Memory B cell (primary cell): ENCODE measurements around the gene PGP.

Experiments used
- ATAC-seq: fragments of 150-1000 bp; cut with Tn5 transposase; 2 replicates; pipeline ENCODE4 v1.10.0; 2021; ENCODE audit warnings: low read depth, mild to moderate bottlenecking, moderate library complexity
- DNase-seq, 2 donors: peaks; one replicate each; pipeline ENCODE4 v3.0.0; 2022; ENCODE audit warnings: low spot score in 2 of 2
- H3K27ac Mint-ChIP-seq: one replicate; pipeline ENCODE4 v1.8.0; 2022; ENCODE audit warnings: mild to moderate bottlenecking, moderate library complexity, mixed read lengths
- H3K27me3 Mint-ChIP-seq: one replicate; pipeline ENCODE4 v1.8.0; 2022; ENCODE audit warnings: mixed read lengths
- H3K36me3 Mint-ChIP-seq: one replicate; pipeline ENCODE4 v1.8.0; 2022; ENCODE audit warnings: mild to moderate bottlenecking, mixed read lengths
- H3K4me1 Mint-ChIP-seq: one replicate; pipeline ENCODE4 v1.8.0; 2022; ENCODE audit warnings: mixed read lengths
- H3K4me3 Mint-ChIP-seq: one replicate; pipeline ENCODE4 v1.8.0; 2022; ENCODE audit warnings: mild to moderate bottlenecking, moderate library complexity, mixed read lengths
- H3K9me3 Mint-ChIP-seq: one replicate; pipeline ENCODE4 v1.8.0; 2022; ENCODE audit warnings: mixed read lengths

PGP gene

DNA sequence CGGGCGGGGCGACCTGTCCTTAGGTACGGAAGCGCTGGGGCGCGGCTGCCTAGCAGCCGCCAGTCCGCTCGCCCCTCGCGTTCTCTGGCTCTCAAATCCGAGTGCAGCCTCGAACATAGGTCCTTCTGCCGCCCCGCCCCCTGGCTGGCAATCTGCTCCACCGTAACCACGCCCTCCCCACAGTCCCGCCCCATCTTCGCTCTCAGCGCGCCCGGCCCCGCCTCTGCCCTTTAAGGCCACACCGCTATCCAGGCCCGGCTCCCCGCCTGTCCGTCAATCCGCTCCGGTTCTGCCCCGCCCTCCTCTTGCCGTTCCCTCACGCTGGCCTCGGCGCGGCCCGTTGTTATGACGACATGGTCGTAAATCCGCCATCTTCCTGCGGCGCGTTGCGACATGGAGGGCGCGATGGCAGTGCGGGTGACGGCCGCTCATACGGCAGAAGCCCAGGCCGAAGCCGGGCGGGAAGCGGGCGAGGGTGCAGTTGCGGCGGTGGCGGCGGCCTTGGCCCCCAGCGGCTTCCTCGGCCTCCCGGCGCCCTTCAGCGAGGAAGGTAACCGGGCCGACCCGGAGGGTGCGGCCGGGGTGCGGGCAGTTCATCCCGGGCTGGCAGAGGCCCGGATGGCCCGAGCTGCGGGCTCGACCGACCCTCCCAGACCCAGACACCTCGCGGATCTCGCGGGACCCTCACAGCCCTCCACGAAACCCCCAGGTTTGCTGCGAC, 8.7 kb upstream of the PGP start, which contains the start of gene E4F1:
Gene E4F1, plus strand, starts transcription at position 371 of the 721 bp plus-strand sequence. Its CDS starts 23 bp downstream, at position 394.
- H3K27ac Mint-ChIP-seq: peak within 1 kb of the TSS; percentile 46
- H3K4me1 Mint-ChIP-seq: peaks cover 7% of the 10 kb centered on the region
- H3K9me3 Mint-ChIP-seq: no peaks in the 10 kb centered on the region
- H3K4me3 Mint-ChIP-seq: peak within 1 kb of the TSS; percentile 81
- no peaks in the 10 kb centered on the region for H3K27me3 Mint-ChIP-seq
- H3K36me3 Mint-ChIP-seq: peaks cover 2% of the 10 kb centered on the region
- peak; percentile 95 to 99 for DNase-seq
- peak; percentile 96 for ATAC-seq

DNA sequence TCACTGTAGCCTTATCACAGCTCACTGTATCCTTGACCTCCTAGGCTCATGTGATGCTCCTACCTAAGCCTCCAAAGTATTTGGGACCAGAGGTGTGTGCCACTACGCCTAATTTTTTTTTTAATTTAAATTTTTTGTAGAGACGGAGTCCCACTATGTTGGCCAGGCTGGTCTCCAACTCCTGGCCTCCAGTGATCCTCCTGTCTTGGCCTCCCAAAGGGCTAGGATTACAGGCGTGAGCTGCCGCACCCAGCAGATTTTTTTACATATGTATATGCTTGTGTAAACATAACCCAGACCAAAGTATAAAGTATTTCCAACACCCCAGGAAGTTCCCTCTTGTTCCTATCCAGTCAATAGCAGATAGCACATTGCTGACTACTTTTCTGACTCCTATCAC, 1.7 kb upstream of the PGP start:
- Mint-ChIP-seq H3K27me3 (no peaks in the 10 kb centered on the region), H3K36me3 (peaks cover 2% of the 10 kb centered on the region), H3K27ac (no peak overlapping the region), H3K4me3 (peak overlapping the region; percentile 90), H3K9me3 (no peaks in the 10 kb centered on the region), H3K4me1 (peaks cover 4% of the 10 kb centered on the region)
- ATAC-seq (no peak), DNase-seq (no peak)

GRCh38 chr16:2213817-2214718, 572 bp downstream of the PGP start:
- Mint-ChIP-seq H3K36me3 (peaks cover 2% of the 10 kb centered on the region), H3K27me3 (no peaks in the 10 kb centered on the region), H3K9me3 (no peaks in the 10 kb centered on the region), H3K4me1 (peaks cover 4% of the 10 kb centered on the region), H3K27ac (no peak overlapping the region), H3K4me3 (peak overlapping the region; percentile 68)
- no peak for DNase-seq
- ATAC-seq: peak; percentile 2

GRCh38 chr16:2212362-2213324, 2.0 kb downstream of the PGP start:
- no peak overlapping the region for H3K27ac Mint-ChIP-seq
- ATAC-seq: no peak
- peak overlapping the region; percentile 68 for H3K4me3 Mint-ChIP-seq
- DNase-seq: no peak
- no peaks in the 10 kb centered on the region for H3K27me3 Mint-ChIP-seq
- H3K9me3 Mint-ChIP-seq: no peaks in the 10 kb centered on the region
- H3K4me1 Mint-ChIP-seq: peaks cover 7% of the 10 kb centered on the region
- peaks cover 9% of the 10 kb centered on the region for H3K36me3 Mint-ChIP-seq

DNA sequence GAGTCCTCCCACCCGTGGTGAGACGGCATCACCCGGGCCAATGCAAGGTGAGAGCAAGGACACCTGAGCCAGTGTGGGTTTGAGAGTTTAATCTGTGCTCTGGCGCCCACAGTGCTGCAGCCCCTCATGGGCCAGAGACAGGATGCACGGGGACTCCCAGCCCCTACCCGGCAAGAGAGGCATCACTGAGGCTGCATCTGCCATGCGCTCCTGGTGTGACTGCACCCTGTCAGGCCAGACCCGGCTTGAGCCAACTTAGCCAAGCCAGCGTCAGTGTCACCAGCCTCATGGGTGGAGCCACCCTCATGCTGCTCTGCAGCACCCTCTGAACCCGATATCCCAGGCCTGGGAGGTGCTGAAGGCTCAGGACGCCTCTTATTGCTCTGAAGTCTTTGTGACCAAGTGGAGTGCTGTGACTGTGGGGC, 2.7 kb downstream of the PGP start:
- ATAC-seq (no peak), DNase-seq (no peak)
- Mint-ChIP-seq H3K4me3 (no peak overlapping the region), H3K27me3 (no peaks in the 10 kb centered on the region), H3K9me3 (no peaks in the 10 kb centered on the region), H3K27ac (no peak overlapping the region), H3K4me1 (peaks cover 11% of the 10 kb centered on the region), H3K36me3 (peaks cover 13% of the 10 kb centered on the region)

DNA sequence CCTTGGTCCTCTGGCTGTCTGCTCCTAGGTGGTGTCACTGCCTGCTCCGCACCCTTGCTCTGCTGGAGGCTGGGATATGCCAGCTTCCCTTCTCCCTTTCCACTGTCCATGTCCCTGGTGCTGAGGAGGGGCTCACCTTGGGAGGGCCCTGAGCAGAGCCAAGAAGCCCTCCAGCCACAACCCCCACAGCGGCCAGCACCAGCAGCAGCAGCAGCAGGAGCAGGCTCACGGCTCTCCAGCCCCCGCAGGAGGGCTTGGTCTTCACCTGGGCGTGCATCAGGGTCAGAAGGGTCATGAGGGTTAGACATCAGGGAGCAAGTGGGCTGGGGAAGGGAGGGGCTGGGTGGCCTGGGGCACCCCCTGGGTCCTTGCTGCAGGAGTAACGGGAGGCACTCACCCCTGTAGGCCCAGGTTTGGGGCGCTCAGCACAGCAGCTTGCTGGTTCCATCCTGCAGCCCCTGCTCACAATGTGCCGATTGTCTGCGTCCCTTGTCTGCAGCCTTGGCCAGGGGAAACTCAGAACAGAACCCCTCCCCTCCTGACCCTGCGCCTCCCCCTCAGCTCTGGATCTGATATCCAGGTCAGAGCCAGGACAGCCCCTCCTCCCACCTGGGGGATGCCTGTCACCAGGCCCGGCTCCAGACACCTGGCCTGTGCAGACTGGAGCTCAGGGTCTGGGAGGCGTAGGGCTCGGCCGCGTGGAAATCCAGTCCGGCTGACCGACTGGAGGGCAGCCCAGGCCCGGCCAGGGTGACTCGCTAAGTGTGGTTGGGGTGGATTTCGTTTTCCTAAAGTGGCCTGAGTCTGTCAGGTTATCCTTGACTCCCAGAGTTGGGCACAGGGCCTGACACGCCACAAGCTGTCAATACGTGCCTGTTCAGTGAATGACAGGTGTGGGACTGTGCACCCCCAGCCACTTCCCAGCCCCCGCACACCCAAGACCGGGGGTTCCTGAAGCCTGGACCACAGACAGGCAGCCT, 4.0 kb downstream of the PGP start, which contains the start of gene BRICD5:
Gene BRICD5, minus strand, starts transcription at position 478 of the 980 bp plus-strand sequence. Its CDS starts 30 bp downstream, at position 448.
- Mint-ChIP-seq H3K36me3 (peaks cover 13% of the 10 kb centered on the region), H3K4me1 (peaks cover 16% of the 10 kb centered on the region), H3K27ac (no peak within 1 kb of the TSS), H3K4me3 (no peak within 1 kb of the TSS), H3K9me3 (no peaks in the 10 kb centered on the region), H3K27me3 (no peaks in the 10 kb centered on the region)
- DNase-seq: no peak
- ATAC-seq: no peak

GRCh38 chr16:2210009-2210332, 4.7 kb downstream of the PGP start:
- H3K27me3 Mint-ChIP-seq: no peaks in the 10 kb centered on the region
- H3K4me1 Mint-ChIP-seq: peaks cover 16% of the 10 kb centered on the region
- DNase-seq: no peak
- no peaks in the 10 kb centered on the region for H3K9me3 Mint-ChIP-seq
- no peak for ATAC-seq
- H3K27ac Mint-ChIP-seq: no peak overlapping the region
- no peak overlapping the region for H3K4me3 Mint-ChIP-seq
- peaks cover 13% of the 10 kb centered on the region for H3K36me3 Mint-ChIP-seq

- H3K9me3 Mint-ChIP-seq: no peaks in the 10 kb centered on the region
Observed at GRCh38 chr16:2209258-2210008, 5.2 kb downstream of the PGP start.

GRCh38 chr16:2208772-2209171, 5.9 kb downstream of the PGP start:
- Mint-ChIP-seq H3K27ac (no peak overlapping the region), H3K9me3 (no peaks in the 10 kb centered on the region), H3K4me1 (peaks cover 21% of the 10 kb centered on the region), H3K4me3 (no peak overlapping the region), H3K27me3 (no peaks in the 10 kb centered on the region), H3K36me3 (peaks cover 13% of the 10 kb centered on the region)
- ATAC-seq (no peak), DNase-seq (no peak)

More at GRCh38 chr16:2209258-2210008, 5.2 kb downstream of the PGP start:
- Mint-ChIP-seq H3K27me3 (no peaks in the 10 kb centered on the region), H3K36me3 (peaks cover 13% of the 10 kb centered on the region), H3K4me1 (peaks cover 19% of the 10 kb centered on the region), H3K4me3 (no peak overlapping the region), H3K27ac (no peak overlapping the region)
- ATAC-seq (no peak), DNase-seq (no peak)

- DNase-seq (no peak), ATAC-seq (no peak)
- H3K4me3 Mint-ChIP-seq: no peak overlapping the region
- H3K36me3 Mint-ChIP-seq: peaks cover 12% of the 10 kb centered on the region
- no peaks in the 10 kb centered on the region for H3K27me3 Mint-ChIP-seq
- no peaks in the 10 kb centered on the region for H3K9me3 Mint-ChIP-seq
- no peak overlapping the region for H3K27ac Mint-ChIP-seq
- peaks cover 23% of the 10 kb centered on the region for H3K4me1 Mint-ChIP-seq
Observed at GRCh38 chr16:2208308-2208707, 6.3 kb downstream of the PGP start.

DNA sequence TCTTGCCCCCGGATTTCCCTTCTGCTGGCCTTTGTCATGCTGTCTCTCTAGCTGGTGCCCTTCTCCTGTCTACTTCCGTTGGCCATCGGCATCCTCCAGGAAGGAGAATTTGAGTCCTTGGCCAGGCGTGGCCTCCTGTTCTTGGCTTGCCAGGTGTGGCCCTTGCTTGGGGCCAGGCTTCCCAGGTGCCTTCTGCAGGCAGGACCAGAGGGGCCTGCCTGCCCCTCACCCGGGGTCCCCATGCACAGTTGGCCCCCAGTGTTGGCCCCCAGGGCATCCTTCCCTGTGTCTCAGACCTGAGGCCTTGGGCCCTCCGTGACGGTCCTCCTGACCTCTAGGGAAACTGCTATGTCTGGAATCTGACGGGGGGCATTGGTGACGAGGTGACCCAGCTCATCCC, 6.8 kb downstream of the PGP start:
- no peak for ATAC-seq

DNA sequence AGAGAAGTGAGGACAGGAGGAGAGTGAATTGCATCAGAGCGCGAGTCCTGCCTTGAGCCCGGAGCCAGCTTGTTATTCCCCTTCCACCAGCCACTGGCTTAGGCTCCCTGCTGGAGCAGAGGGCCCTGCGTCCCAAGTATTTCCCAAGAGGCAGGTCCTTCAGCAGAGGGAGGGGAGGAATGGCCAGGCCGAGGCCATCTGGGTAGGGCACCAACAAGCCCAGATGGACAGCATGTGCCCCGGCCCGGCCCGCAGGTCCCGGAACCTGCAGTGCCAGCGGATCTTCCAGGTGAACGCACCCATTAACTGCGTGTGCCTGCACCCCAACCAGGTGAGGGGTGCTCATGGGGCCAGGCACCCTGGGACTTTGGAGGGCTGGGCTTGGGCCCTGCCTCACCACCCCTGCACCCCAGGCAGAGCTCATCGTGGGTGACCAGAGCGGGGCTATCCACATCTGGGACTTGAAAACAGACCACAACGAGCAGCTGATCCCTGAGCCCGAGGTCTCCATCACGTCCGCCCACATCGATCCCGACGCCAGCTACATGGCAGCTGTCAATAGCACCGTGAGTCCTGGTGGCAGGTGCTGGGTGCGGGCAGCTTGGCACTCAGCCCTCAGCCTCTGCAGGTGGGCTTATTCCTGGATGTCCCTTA, 7.7 kb downstream of the PGP start:
- ATAC-seq (no peak), DNase-seq (no peak)
- peaks cover 11% of the 10 kb centered on the region for H3K36me3 Mint-ChIP-seq
- H3K4me1 Mint-ChIP-seq: peaks cover 23% of the 10 kb centered on the region
- no peak overlapping the region for H3K4me3 Mint-ChIP-seq
- no peaks in the 10 kb centered on the region for H3K9me3 Mint-ChIP-seq
- no peak overlapping the region for H3K27ac Mint-ChIP-seq
- H3K27me3 Mint-ChIP-seq: no peaks in the 10 kb centered on the region

More for the DNA sequence above, 6.8 kb downstream of the PGP start:
- H3K4me3 Mint-ChIP-seq: peak overlapping the region; percentile 46
- H3K4me1 Mint-ChIP-seq: peaks cover 23% of the 10 kb centered on the region
- H3K27me3 Mint-ChIP-seq: no peaks in the 10 kb centered on the region
- DNase-seq: no peak
- peaks cover 11% of the 10 kb centered on the region for H3K36me3 Mint-ChIP-seq
- peak overlapping the region; percentile 13 for H3K27ac Mint-ChIP-seq
- H3K9me3 Mint-ChIP-seq: no peaks in the 10 kb centered on the region
